Fibroblast of pulmonary artery (primary cell): ENCODE data around the gene ANKRD28.

Source experiments
- DNase-seq: peaks from one replicate; pipeline ENCODE4 v3.0.0-alpha.2; 2010; ENCODE audit warnings: low read depth
- H3K4me3 ChIP-seq: replicated peaks from 2 replicates; pipeline ENCODE4 v1.5.1; 2011; ENCODE audit warnings: low read depth, mild to moderate bottlenecking, control low read depth, low read length, moderate library complexity
- TF ChIP-seq, protein P1 (sequence below): IDR thresholded peaks from 2 replicates; pipeline ENCODE4 v1.5.1; 2011; ENCODE audit warnings: mild to moderate bottlenecking, control low read depth, low read length, inconsistent platforms; ENCODE audit errors: missing control alignments

The ANKRD28 gene

DNA sequence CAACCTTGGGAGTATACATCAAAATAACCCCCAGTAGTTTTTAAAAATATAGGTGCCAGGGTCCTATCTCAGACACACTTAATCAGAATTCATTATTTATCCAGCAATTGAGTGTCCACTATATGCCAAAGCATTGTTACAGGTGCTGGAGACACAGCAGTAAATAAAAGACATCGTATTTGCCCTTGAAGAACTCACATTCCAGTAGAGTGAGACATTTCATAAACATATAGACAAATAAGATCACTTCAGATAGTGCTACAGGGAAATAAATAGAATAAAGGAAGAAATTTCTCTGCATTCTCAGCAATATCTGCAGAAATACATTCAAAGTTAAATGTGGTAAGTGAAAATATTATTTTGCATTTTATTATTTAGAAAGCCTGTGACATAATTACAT, 34.1 kb upstream of the ANKRD28 start:
- H3K4me3 ChIP-seq: no peak overlapping the region
- DNase-seq: no peak
- TF ChIP-seq, protein P1, sequence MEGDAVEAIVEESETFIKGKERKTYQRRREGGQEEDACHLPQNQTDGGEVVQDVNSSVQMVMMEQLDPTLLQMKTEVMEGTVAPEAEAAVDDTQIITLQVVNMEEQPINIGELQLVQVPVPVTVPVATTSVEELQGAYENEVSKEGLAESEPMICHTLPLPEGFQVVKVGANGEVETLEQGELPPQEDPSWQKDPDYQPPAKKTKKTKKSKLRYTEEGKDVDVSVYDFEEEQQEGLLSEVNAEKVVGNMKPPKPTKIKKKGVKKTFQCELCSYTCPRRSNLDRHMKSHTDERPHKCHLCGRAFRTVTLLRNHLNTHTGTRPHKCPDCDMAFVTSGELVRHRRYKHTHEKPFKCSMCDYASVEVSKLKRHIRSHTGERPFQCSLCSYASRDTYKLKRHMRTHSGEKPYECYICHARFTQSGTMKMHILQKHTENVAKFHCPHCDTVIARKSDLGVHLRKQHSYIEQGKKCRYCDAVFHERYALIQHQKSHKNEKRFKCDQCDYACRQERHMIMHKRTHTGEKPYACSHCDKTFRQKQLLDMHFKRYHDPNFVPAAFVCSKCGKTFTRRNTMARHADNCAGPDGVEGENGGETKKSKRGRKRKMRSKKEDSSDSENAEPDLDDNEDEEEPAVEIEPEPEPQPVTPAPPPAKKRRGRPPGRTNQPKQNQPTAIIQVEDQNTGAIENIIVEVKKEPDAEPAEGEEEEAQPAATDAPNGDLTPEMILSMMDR: no peak

DNA sequence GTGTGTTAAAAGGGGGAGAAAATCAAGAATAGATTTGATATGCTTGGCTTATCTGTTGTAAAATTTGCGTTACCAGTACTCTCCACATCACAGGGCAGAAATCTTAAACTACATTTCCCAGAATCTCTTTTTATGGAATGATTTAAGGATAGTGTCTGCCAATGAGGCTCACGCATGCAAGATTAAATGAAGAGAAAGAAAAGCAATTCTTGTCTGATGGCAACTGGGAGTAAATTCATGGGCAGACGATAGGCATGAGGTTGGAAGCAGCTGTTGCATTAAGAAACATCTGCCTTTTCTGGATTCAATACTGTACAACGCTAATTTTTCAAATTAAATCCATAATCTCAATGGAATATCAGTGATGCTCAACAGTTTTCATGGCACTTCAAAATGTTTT, 27.2 kb upstream of the ANKRD28 start:
- no peak for DNase-seq
- TF ChIP-seq, protein P1: no peak
- H3K4me3 ChIP-seq: no peak overlapping the region

DNA sequence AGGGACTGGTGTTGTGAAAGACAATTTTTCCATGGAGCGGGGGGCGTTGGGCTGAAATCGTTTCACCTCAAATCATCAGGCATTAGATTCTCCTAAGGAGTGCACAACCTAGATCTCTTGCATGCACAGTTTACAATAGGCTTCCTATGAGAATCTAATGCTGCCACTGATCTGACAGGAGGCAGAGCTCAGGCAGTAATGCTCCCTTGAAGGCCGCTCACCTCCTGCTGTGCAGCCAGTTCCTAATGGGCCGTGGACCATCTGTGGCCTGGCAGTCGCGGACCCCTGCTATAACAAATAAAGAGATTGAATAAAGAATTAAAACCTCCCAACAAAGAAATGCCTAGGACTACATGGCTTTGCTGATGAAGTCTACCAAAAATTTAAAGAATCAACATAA, 25.3 kb upstream of the ANKRD28 start:
- DNase-seq: no peak
- TF ChIP-seq, protein P1: no peak
- no peak overlapping the region for H3K4me3 ChIP-seq

DNA sequence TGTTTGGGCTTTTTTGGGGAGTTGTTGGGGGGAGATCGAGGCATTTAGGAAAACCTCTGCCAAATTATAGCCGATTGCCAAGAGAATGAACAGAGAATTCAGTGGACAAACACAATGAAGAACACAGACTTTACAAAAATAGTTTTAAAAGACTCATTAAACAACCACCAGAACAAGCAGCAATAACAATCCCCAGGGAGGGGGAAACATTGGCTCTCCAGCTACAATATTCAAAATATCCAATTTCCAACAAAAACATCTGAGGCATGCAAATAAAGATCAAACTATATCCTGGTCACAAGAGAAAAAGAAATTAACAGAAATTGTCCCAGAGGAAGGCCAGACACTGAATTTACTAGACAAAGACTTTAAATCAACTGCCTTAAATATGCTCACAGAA, 24.5 kb upstream of the ANKRD28 start:
- no peak for DNase-seq
- TF ChIP-seq, protein P1: no peak
- H3K4me3 ChIP-seq: no peak overlapping the region

DNA sequence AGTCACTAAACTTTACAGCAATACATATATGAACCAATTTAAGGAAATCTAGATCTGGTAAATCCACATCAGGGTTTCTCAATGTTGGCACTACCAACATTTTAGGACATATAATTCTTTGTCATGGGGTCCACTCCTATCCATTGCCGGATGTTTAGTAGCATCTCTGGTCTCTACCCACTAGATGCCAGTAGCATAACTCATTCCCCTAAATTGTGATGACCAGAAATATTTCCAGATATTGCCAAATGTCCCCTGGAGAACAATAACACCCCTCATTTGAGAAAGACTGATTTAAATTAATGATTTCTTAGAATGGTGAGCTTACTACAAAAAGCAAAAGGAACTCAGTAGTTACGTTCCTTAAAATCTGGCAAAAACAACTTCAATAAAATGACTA, 23.1 kb upstream of the ANKRD28 start:
- TF ChIP-seq, protein P1: no peak
- no peak overlapping the region for H3K4me3 ChIP-seq
- no peak for DNase-seq

DNA sequence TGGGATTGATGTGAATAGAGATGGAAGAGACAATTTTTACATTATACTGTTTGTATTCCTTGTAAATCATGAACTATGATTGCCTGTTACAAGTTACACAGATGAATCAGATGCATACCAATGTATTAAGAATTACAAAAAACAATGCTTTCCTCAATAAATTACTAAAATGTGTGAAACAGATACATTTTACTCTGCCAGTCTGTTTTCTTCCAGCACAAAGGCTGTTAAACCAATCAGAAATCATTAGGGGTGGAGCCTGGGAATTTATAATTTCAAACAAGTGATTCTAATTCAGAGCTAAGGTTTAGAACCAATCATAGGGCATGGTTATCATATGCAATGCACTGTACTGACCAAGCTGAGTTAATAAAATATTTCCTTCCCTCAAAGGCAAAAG, 21.8 kb upstream of the ANKRD28 start:
- DNase-seq: no peak
- TF ChIP-seq, protein P1: no peak
- no peak overlapping the region for H3K4me3 ChIP-seq

DNA sequence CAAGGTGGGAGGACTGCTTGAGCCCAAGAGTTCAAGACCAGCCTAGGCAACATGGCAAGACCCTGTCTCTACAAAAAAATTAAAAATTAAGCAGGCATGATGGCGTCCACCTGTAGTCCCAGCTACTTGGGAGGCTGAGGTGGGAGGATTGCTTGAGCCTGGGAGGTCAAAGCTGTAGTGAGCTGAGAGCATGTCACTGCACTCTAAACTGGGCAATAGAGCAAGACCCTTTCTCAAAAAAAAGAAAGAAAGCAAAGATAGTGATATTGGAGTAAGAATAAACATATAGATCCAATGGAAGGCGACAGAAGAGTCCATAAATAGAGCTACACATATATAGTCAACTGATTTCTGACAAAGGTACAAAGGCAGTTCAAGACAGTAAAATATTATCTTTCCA, 21.3 kb upstream of the ANKRD28 start:
- TF ChIP-seq, protein P1: no peak
- DNase-seq: no peak
- no peak overlapping the region for H3K4me3 ChIP-seq
